HUES6 (cell line): ENCODE results near the gene LDLRAD3.

Experiments
- H3K27ac ChIP-seq: 2 replicates; pipeline ENCODE4 v1.7.0; 2013; ENCODE audit warnings: low read depth, mild to moderate bottlenecking, low read length, inconsistent platforms
- H3K27me3 ChIP-seq: 2 replicates; pipeline ENCODE4 v1.6.1; 2013; ENCODE audit warnings: low read length; ENCODE audit not compliant: control insufficient read depth, insufficient read depth
- H3K36me3 ChIP-seq: 2 replicates; pipeline ENCODE4 v1.6.1; 2013; ENCODE audit warnings: low read length; ENCODE audit not compliant: control insufficient read depth, insufficient read depth
- H3K4me1 ChIP-seq: 2 replicates; pipeline ENCODE4 v1.6.1; 2013; ENCODE audit warnings: low read length; ENCODE audit not compliant: control insufficient read depth, insufficient read depth
- H3K4me3 ChIP-seq: 2 replicates; pipeline ENCODE4 v1.5.1; 2013; ENCODE audit warnings: low read depth, low read length
- H3K9ac ChIP-seq: one replicate; pipeline ENCODE4 v1.6.1; 2013; ENCODE audit warnings: mild to moderate bottlenecking, low read length
- H3K9me3 ChIP-seq: 2 replicates; pipeline ENCODE4 v1.6.1; 2013; ENCODE audit warnings: low read depth, low read length; ENCODE audit not compliant: control insufficient read depth, insufficient read depth

LDLRAD3 gene

GRCh38 chr11:36241497-36241896 is 297.6 kb downstream of the LDLRAD3 start:
- H3K27me3 ChIP-seq = no peaks in the 10 kb centered on the region
- H3K4me3 ChIP-seq = no peak overlapping the region

GRCh38 chr11:36243641-36244040 is 299.8 kb downstream of the LDLRAD3 start:
- no peak overlapping the region for H3K4me3 ChIP-seq

More at GRCh38 chr11:36241497-36241896, 297.6 kb downstream of the LDLRAD3 start:
- no peak overlapping the region for H3K9ac ChIP-seq
- H3K36me3 ChIP-seq = no peaks in the 10 kb centered on the region
- no peaks in the 10 kb centered on the region; the same call in 1 of the 2 replicates for H3K9me3 ChIP-seq
- H3K27ac ChIP-seq = no peak overlapping the region
- no peaks in the 10 kb centered on the region for H3K4me1 ChIP-seq

GRCh38 chr11:36247493-36247892 is 303.6 kb downstream of the LDLRAD3 start:
- no peak overlapping the region for H3K27ac ChIP-seq

More at GRCh38 chr11:36243641-36244040, 299.8 kb downstream of the LDLRAD3 start:
- Histone ChIP-seq H3K27ac (no peak overlapping the region), H3K9ac (no peak overlapping the region), H3K27me3 (no peaks in the 10 kb centered on the region), H3K9me3 (no peaks in the 10 kb centered on the region; the same call in 1 of the 2 replicates), H3K4me1 (no peaks in the 10 kb centered on the region), H3K36me3 (no peaks in the 10 kb centered on the region)

GRCh38 chr11:36248436-36248835 is 304.6 kb downstream of the LDLRAD3 start:
- no peaks in the 10 kb centered on the region for H3K4me1 ChIP-seq
- peaks cover 5% of the 10 kb centered on the region; the same call in 1 of the 2 replicates for H3K9me3 ChIP-seq
- no peak overlapping the region for H3K27ac ChIP-seq
- H3K4me3 ChIP-seq = no peak overlapping the region
- H3K36me3 ChIP-seq = no peaks in the 10 kb centered on the region
- no peak overlapping the region for H3K9ac ChIP-seq
- H3K27me3 ChIP-seq = no peaks in the 10 kb centered on the region

More at GRCh38 chr11:36247493-36247892, 303.6 kb downstream of the LDLRAD3 start:
- H3K36me3 ChIP-seq = no peaks in the 10 kb centered on the region
- peaks cover 5% of the 10 kb centered on the region; the same call in 1 of the 2 replicates for H3K9me3 ChIP-seq
- H3K4me1 ChIP-seq = no peaks in the 10 kb centered on the region
- no peak overlapping the region for H3K4me3 ChIP-seq
- no peaks in the 10 kb centered on the region for H3K27me3 ChIP-seq
- H3K9ac ChIP-seq = no peak overlapping the region

- H3K27me3 ChIP-seq = no peaks in the 10 kb centered on the region
- H3K9ac ChIP-seq = no peak overlapping the region
- H3K36me3 ChIP-seq = no peaks in the 10 kb centered on the region
- H3K4me1 ChIP-seq = no peaks in the 10 kb centered on the region
- H3K27ac ChIP-seq = no peak overlapping the region
- no peak overlapping the region for H3K4me3 ChIP-seq
- H3K9me3 ChIP-seq = peaks cover 5% of the 10 kb centered on the region; the same call in 1 of the 2 replicates
These were observed 305.4 kb downstream of the LDLRAD3 start for GRCh38 chr11:36249246-36249645.

- H3K27me3 ChIP-seq = no peaks in the 10 kb centered on the region
- no peaks in the 10 kb centered on the region for H3K4me1 ChIP-seq
- no peak overlapping the region for H3K4me3 ChIP-seq
- no peak overlapping the region for H3K27ac ChIP-seq
- H3K9ac ChIP-seq = no peak overlapping the region
- H3K9me3 ChIP-seq = peaks cover 11% of the 10 kb centered on the region
- H3K36me3 ChIP-seq = no peaks in the 10 kb centered on the region
These were observed 308.0 kb downstream of the LDLRAD3 start for GRCh38 chr11:36251823-36252222.

GRCh38 chr11:36253238-36253637 is 309.4 kb downstream of the LDLRAD3 start:
- Histone ChIP-seq H3K9ac (no peak overlapping the region), H3K27me3 (no peaks in the 10 kb centered on the region), H3K4me3 (no peak overlapping the region), H3K9me3 (peaks cover 11% of the 10 kb centered on the region), H3K36me3 (no peaks in the 10 kb centered on the region), H3K27ac (no peak overlapping the region), H3K4me1 (no peaks in the 10 kb centered on the region)

- Histone ChIP-seq H3K4me3 (no peak overlapping the region), H3K9ac (no peak overlapping the region), H3K4me1 (0 out of 2 replicates have a peak, but pooled peaks cover 3% of the 10 kb centered on the region), H3K27ac (no peak overlapping the region), H3K36me3 (no peaks in the 10 kb centered on the region), H3K9me3 (peaks cover 11% of the 10 kb centered on the region), H3K27me3 (no peaks in the 10 kb centered on the region)
These were observed 310.9 kb downstream of the LDLRAD3 start for GRCh38 chr11:36254713-36255112.

- Histone ChIP-seq H3K27ac (no peak overlapping the region), H3K4me3 (no peak overlapping the region), H3K36me3 (no peaks in the 10 kb centered on the region), H3K4me1 (0 out of 2 replicates have a peak, but pooled peaks cover 3% of the 10 kb centered on the region), H3K27me3 (no peaks in the 10 kb centered on the region), H3K9me3 (peaks cover 6% of the 10 kb centered on the region), H3K9ac (no peak overlapping the region)
These were observed 313.5 kb downstream of the LDLRAD3 start for GRCh38 chr11:36257351-36257750.

GRCh38 chr11:36258730-36259360 is 315.0 kb downstream of the LDLRAD3 start:
- Histone ChIP-seq H3K27me3 (no peaks in the 10 kb centered on the region), H3K27ac (no peak overlapping the region), H3K36me3 (no peaks in the 10 kb centered on the region), H3K9me3 (peaks cover 6% of the 10 kb centered on the region), H3K9ac (no peak overlapping the region), H3K4me1 (0 out of 2 replicates have a peak, but pooled peaks cover 3% of the 10 kb centered on the region), H3K4me3 (no peak overlapping the region)

- peaks cover 4% of the 10 kb centered on the region for H3K9me3 ChIP-seq
- 0 out of 2 replicates have a peak, but pooled peaks cover 6% of the 10 kb centered on the region for H3K4me1 ChIP-seq
- no peaks in the 10 kb centered on the region for H3K36me3 ChIP-seq
- H3K27ac ChIP-seq = no peak overlapping the region
- H3K9ac ChIP-seq = no peak overlapping the region
- no peak overlapping the region for H3K4me3 ChIP-seq
- no peaks in the 10 kb centered on the region for H3K27me3 ChIP-seq
These were observed 317.2 kb downstream of the LDLRAD3 start for GRCh38 chr11:36261094-36261493.
